ENCODE results near the gene CAPZA1. TPM values are rescaled to one million over a fixed set of nuclear protein-coding genes. Genes with fewer than 3 reads are reported as not detected.

The CAPZA1 gene
- total and polyA plus RNA-seq, 2 of the 8 experiments (the other 6 are each of a cell fraction or from before 2014, with no cell fraction given): 48.9 to 107 TPM

DNA sequence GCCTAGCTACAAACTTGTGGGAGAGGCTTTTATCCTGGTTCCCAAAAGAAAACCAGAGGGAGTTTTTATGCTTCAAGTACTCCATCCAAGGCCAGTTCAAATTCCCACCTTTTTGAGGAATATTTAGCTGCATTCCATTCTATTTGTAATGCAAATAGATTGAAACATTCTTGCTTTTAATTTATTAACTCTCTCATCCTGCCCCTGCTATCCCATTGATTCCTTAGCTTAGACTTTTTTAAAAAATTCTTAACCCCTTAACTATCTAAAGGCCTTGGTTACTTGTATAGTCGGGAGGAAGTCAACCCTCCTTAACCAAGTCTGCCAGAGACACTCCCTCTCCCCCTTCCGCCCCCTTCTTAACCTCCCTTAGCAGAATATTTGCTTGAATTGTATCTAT, 52.4 kb downstream of the CAPZA1 start (continued):
- peak; percentile 67; the same call in 1 of the 2 replicates for TF ChIP-seq TEAD4 (IDR thresholded peaks at IDR 0.05; ENCODE audit: low read depth, low read length)
- TF ChIP-seq GTF2F1 (IDR thresholded peaks at IDR 0.05; ENCODE audit: borderline replicate concordance, low read depth, low read length): no peak
- no peak for TF ChIP-seq GABPA (IDR thresholded peaks at IDR 0.05; ENCODE audit: borderline replicate concordance, insufficient read depth, low read length)
